HCT116 (cell line): ENCODE data around the gene FATE1. TPM values are rescaled to one million over a fixed set of nuclear protein-coding genes. Genes with fewer than 3 reads are reported as not detected.

Experiments
- ATAC-seq: fragments of 200-7000 bp; cut with Tn5 transposase; 2 replicates; pipeline ENCODE4 v1.9.1; 2020; ENCODE audit warnings: mild to moderate bottlenecking, moderate library complexity
- BruUV-seq: library from RNA; stranded (reverse); fragments of 400-500 nt; replicated peaks from 2 replicates; lab custom pipeline; 2021; lab: Mats Ljungman, UMichigan
- CTCF ChIA-PET: fragments of 300-600 bp; sonication (Branson Sonifier 250); formaldehyde crosslinking; loops from one replicate; lab custom pipeline; 2021; ENCODE audit warnings: antibody characterized with exemption; lab: Charles Lee
- POLR2A ChIA-PET: fragments of 300-600, 350-600 bp; sonication (Branson Sonifier 250); formaldehyde crosslinking; loops from one replicate; lab custom pipeline; 2021; ENCODE audit warnings: antibody characterized with exemption; lab: Charles Lee
- RAD21 ChIA-PET, 2 experiments: fragments of 300-600 bp; sonication (Branson Sonifier 250); formaldehyde crosslinking; loops; one replicate each; lab custom pipeline; 2023; ENCODE audit warnings: low total read pairs in 2 of 2; ENCODE audit not compliant: uncharacterized antibody in 2 of 2, unreplicated experiment in 2 of 2, low non-redundant PET in 1 of 2; lab: Charles Lee
- DNase-seq: peaks from one replicate; pipeline ENCODE4 v3.0.0-alpha.2; 2010; ENCODE audit warnings: low read depth, low spot score
- H2AFZ ChIP-seq: fragments of 200-600 bp; shearing (Covaris generic), sonication (generic); 2 replicates; pipeline ENCODE4 v1.6.1; 2017; ENCODE audit warnings: low read depth, mixed run types, mixed read lengths, antibody characterized with exemption, low read length; ENCODE audit not compliant: poor library complexity, severe bottlenecking
- H3K27ac ChIP-seq: 2 replicates; pipeline ENCODE4 v1.5.1; 2012; ENCODE audit warnings: low read depth, low read length
- H3K27me3 ChIP-seq: fragments of 200-600 bp; sonication (generic); 2 replicates; pipeline ENCODE4 v1.6.1; 2016; ENCODE audit warnings: mixed run types, low read length, mixed read lengths; ENCODE audit not compliant: insufficient read depth
- H3K36me3 ChIP-seq, 2 experiments: fragments of 200-500 bp in 1 of 2; fragments of 200-600 bp in 1 of 2; sonication (Bioruptor generic) in 1 of 2; sonication (generic) in 1 of 2; 2 replicates each; pipeline versions ENCODE4 v1.5.1 to v1.6.1; 2014 to 2016; ENCODE audit warnings: low read length in 2 of 2, inconsistent platforms in 1 of 2, mixed read lengths in 1 of 2, mixed run types in 1 of 2; ENCODE audit not compliant: insufficient read depth in 2 of 2, control insufficient read depth in 1 of 2
- H3K4me1 ChIP-seq, 2 experiments: fragments of 200-600 bp in 1 of 2; sonication (generic) in 1 of 2; 2 replicates each; pipeline versions ENCODE4 v1.5.1 to v1.6.1; 2012 to 2017; ENCODE audit warnings: low read length in 2 of 2, inconsistent platforms in 1 of 2, mild to moderate bottlenecking in 1 of 2, mixed read lengths in 1 of 2, mixed run types in 1 of 2, moderate library complexity in 1 of 2; ENCODE audit not compliant: insufficient read depth in 2 of 2, control insufficient read depth in 1 of 2
- H3K4me2 ChIP-seq: fragments of 200-600 bp; sonication (generic); 2 replicates; pipeline ENCODE4 v1.6.1; 2017; ENCODE audit warnings: mixed run types, low read length, mixed read lengths
- H3K4me3 ChIP-seq, 2 experiments: fragments of 200-600 bp in 1 of 2; sonication (generic) in 1 of 2; replicated peaks in 1 of 2; 2 replicates each; pipeline ENCODE4 v1.5.1; 2011 to 2016; ENCODE audit warnings: low read length in 2 of 2, control low read depth in 1 of 2, low read depth in 1 of 2, mild to moderate bottlenecking in 1 of 2, mixed read lengths in 1 of 2, mixed run types in 1 of 2
- H3K79me2 ChIP-seq: fragments of 200-600 bp; sonication (generic); 2 replicates; pipeline ENCODE4 v1.6.1; 2017; ENCODE audit warnings: mild to moderate bottlenecking, mixed run types, low read length, moderate library complexity, mixed read lengths; ENCODE audit not compliant: insufficient read depth
- H3K9ac ChIP-seq: fragments of 200-600 bp; sonication (generic); 2 replicates; pipeline ENCODE4 v1.6.1; 2016; ENCODE audit warnings: low read length, mixed read lengths
- H3K9me2 ChIP-seq: fragments of 200-600 bp; sonication (generic), shearing (Covaris generic); 2 replicates; pipeline ENCODE4 v1.6.1; 2017; ENCODE audit warnings: mixed run types, mild to moderate bottlenecking, moderate library complexity; ENCODE audit not compliant: insufficient read depth
- H3K9me3 ChIP-seq, 2 experiments: fragments of 200-500 bp in 1 of 2; fragments of 200-600 bp in 1 of 2; sonication (Bioruptor generic) in 1 of 2; sonication (generic) in 1 of 2; 2 replicates each; pipeline ENCODE4 v1.6.1; 2014 to 2017; ENCODE audit warnings: low read length in 2 of 2, mixed read lengths in 2 of 2, inconsistent platforms in 1 of 2, low read depth in 1 of 2, mild to moderate bottlenecking in 1 of 2, mixed run types in 1 of 2, moderate library complexity in 1 of 2; ENCODE audit not compliant: control insufficient read depth in 1 of 2, insufficient read depth in 1 of 2
- H4K20me1 ChIP-seq: fragments of 200-600 bp; sonication (generic), shearing (Covaris generic); 2 replicates; pipeline ENCODE4 v1.6.1; 2017; ENCODE audit warnings: mixed run types, mild to moderate bottlenecking, moderate library complexity; ENCODE audit not compliant: insufficient read depth
- ATF3 ChIP-seq: IDR thresholded peaks from 2 replicates; pipeline ENCODE4 v1.6.1; 2012
- CBX3 ChIP-seq: IDR thresholded peaks from 2 replicates; pipeline ENCODE4 v1.6.1; 2012; ENCODE audit warnings: low read depth
- CEBPB ChIP-seq: IDR thresholded peaks from 2 replicates; pipeline ENCODE4 v1.6.1; 2012; ENCODE audit warnings: low read depth
- CTCF ChIP-seq, 3 experiments: fragments of 200-600 bp in 1 of 3; sonication (generic) in 1 of 3; IDR thresholded peaks in 2 of 3; conservative IDR thresholded peaks in 1 of 3; 2 replicates each; pipeline ENCODE4 v1.5.1; 2012 to 2017; ENCODE audit warnings: low read depth in 2 of 3, low read length in 2 of 3, antibody characterized with exemption in 1 of 3, borderline replicate concordance in 1 of 3, control low read depth in 1 of 3, mild to moderate bottlenecking in 1 of 3, mixed read lengths in 1 of 3, mixed run types in 1 of 3, moderate library complexity in 1 of 3; ENCODE audit not compliant: insufficient read depth in 1 of 3
- EGR1 ChIP-seq: IDR thresholded peaks from 2 replicates; pipeline ENCODE4 v1.6.1; 2012; ENCODE audit warnings: low read depth
- ELF1 ChIP-seq: IDR thresholded peaks from 2 replicates; pipeline ENCODE4 v1.6.1; 2012; ENCODE audit warnings: low read depth, borderline replicate concordance
- POLR2A ChIP-seq: IDR thresholded peaks from 2 replicates; pipeline ENCODE4 v1.7.0; 2011; ENCODE audit warnings: borderline replicate concordance; ENCODE audit not compliant: insufficient read depth, insufficient read length; ENCODE audit errors: extremely low read depth
- POLR2AphosphoS5 ChIP-seq: IDR thresholded peaks from 2 replicates; pipeline ENCODE4 v1.6.1; 2011; ENCODE audit warnings: mild to moderate bottlenecking, low read depth, low read length, moderate library complexity
- RAD21 ChIP-seq: IDR thresholded peaks from 2 replicates; pipeline ENCODE4 v1.6.1; 2012; ENCODE audit warnings: low read depth, mild to moderate bottlenecking
- SRF ChIP-seq: IDR thresholded peaks from 2 replicates; pipeline ENCODE4 v1.6.1; 2012; ENCODE audit warnings: low read depth
- TCF7L2 ChIP-seq: IDR thresholded peaks from 2 replicates; pipeline ENCODE4 v1.7.0; 2011; ENCODE audit warnings: borderline replicate concordance, inconsistent platforms; ENCODE audit not compliant: insufficient read depth, insufficient read length; ENCODE audit errors: extremely low read depth
- ZFX ChIP-seq: fragments of 450-650 bp; IDR thresholded peaks from 2 replicates; pipeline ENCODE4 v1.6.1; 2017
- ZNF274 ChIP-seq: fragments of 200-500 bp; sonication (Bioruptor generic); IDR thresholded peaks from 2 replicates; pipeline ENCODE4 v1.6.1; 2014; ENCODE audit warnings: mild to moderate bottlenecking, low read depth, low read length, inconsistent platforms
- intact Hi-C: fragments of 100-400 bp; cut with micrococcal nuclease; formaldehyde crosslinking; loops from 2 replicates; pipeline ENCODE4 v1.10.0; 2022
- total RNA-seq: library from RNA; stranded (reverse); gene quantifications from one replicate; pipeline ENCODE4 v1.2.1, GENCODE V29; 2021; ENCODE audit not compliant: unreplicated experiment

FATE1 gene
- total RNA-seq, 1 experiment from 2014 or later, result not detected

GRCh38 chrX:151701531-151701930 lies 14.3 kb upstream of the FATE1 start:
- ChIA-PET RAD21 (no interaction called here), CTCF (no interaction called here), POLR2A (no interaction called here)
- intact Hi-C loops, result no loop called here
- DNase-seq (no peak), ATAC-seq (no peak)
- no TSS peak for BruUV-seq
- H3K27ac ChIP-seq, result no peak overlapping the region
- no peaks in the 10 kb centered on the region for H3K9me2 ChIP-seq
- H3K4me3 ChIP-seq, result no peak overlapping the region
- H3K4me1 ChIP-seq, result no peaks in the 10 kb centered on the region
- H3K27me3 ChIP-seq, result no peaks in the 10 kb centered on the region
- H4K20me1 ChIP-seq, result no peaks in the 10 kb centered on the region
- H3K9me3 ChIP-seq, result no peaks in the 10 kb centered on the region
- no peaks in the 10 kb centered on the region for H3K36me3 ChIP-seq
- no peak overlapping the region for H3K4me2 ChIP-seq
- TF ChIP-seq TCF7L2 (no peak), ELF1 (no peak), POLR2AphosphoS5 (no peak), EGR1 (no peak), SRF (no peak), ATF3 (no peak), ZFX (no peak), POLR2A (no peak), CTCF (IDR thresholded peaks at IDR 0.05 in 2 of 3, conservative IDR thresholded peaks at IDR 0.05 in 1 of 3; ENCODE audit: borderline replicate concordance in 1 of 3, insufficient read depth in 1 of 3, low read depth in 2 of 3, low read length in 2 of 3) (no peak), ZNF274 (no peak), RAD21 (no peak), CEBPB (no peak), CBX3 (no peak)
- H3K9ac ChIP-seq, result no peak overlapping the region
- no peaks in the 10 kb centered on the region for H3K79me2 ChIP-seq
- no peak overlapping the region for H2AFZ ChIP-seq
